HepG2 (cell line): ENCODE results near the gene TPRG1. TPM values are rescaled to one million over a fixed set of nuclear protein-coding genes. Genes with fewer than 3 reads are reported as not detected.

ENCODE experiments used
- ATAC-seq: fragments of 200-7000 bp; cut with Tn5 transposase; 3 replicates; pipeline ENCODE4 v1.9.1; 2020; ENCODE audit warnings: mild to moderate bottlenecking, moderate library complexity
- BruUV-seq: library from RNA; stranded (reverse); fragments of 400-500 nt; replicated peaks from 2 replicates; lab custom pipeline; 2021; lab: Mats Ljungman, UMichigan
- CTCF ChIA-PET: fragments of 300-600 bp; formaldehyde crosslinking; extraction: SDS; loops from one replicate; lab custom pipeline; 2021; ENCODE audit warnings: low total read pairs, inconsistent platforms, low intra/inter-chr PET ratio; lab: Yijun Ruan, JAX
- POLR2A ChIA-PET: fragments of 350-600 bp; sonication (Branson Sonifier 250); formaldehyde crosslinking; loops from one replicate; lab custom pipeline; 2020; ENCODE audit warnings: antibody characterized with exemption, inconsistent platforms; lab: Yijun Ruan, JAX
- DNase-seq: peaks from one replicate; pipeline ENCODE4 v3.0.0-alpha.2; 2015; ENCODE audit warnings: low spot score
- FAIRE-seq: peaks from 3 replicates; lab custom pipeline; 2011; peaks lifted over from hg19 to GRCh38; lab: Jason Lieb, UNC
- H2AFZ ChIP-seq: one replicate; pipeline ENCODE4 v1.6.1; 2011; ENCODE audit warnings: low read length, inconsistent platforms
- H3K27ac ChIP-seq: fragments of 300-600 bp; 3 replicates; pipeline ENCODE4 v1.8.0; 2011; ENCODE audit warnings: mixed run types, mild to moderate bottlenecking, mixed read lengths, low read length, inconsistent platforms; ENCODE audit not compliant: insufficient read depth; ENCODE audit errors: extremely low read length
- H3K27me3 ChIP-seq, 2 experiments: fragments of 200-600 bp in 1 of 2; 2 replicates in 1 of 2; 3 replicates in 1 of 2; pipeline versions ENCODE4 v1.6.0 to v1.8.0; 2011; ENCODE audit warnings: low read length in 2 of 2, mild to moderate bottlenecking in 2 of 2, moderate library complexity in 2 of 2, inconsistent platforms in 1 of 2; ENCODE audit not compliant: insufficient read depth in 2 of 2, control insufficient read depth in 1 of 2
- H3K36me3 ChIP-seq, 2 experiments: fragments of 200-600 bp in 1 of 2; replicated peaks in 1 of 2; 2 replicates in 1 of 2; 3 replicates in 1 of 2; pipeline versions ENCODE4 v1.5.1 to v1.8.0; 2011; ENCODE audit warnings: low read length in 2 of 2, inconsistent platforms in 1 of 2; ENCODE audit not compliant: insufficient read depth in 2 of 2, control insufficient read depth in 1 of 2
- H3K4me1 ChIP-seq: 2 replicates; pipeline ENCODE4 v1.5.1; 2012; ENCODE audit warnings: low read length, inconsistent platforms; ENCODE audit not compliant: insufficient read depth
- H3K4me2 ChIP-seq: 2 replicates; pipeline ENCODE4 v1.6.0; 2011; ENCODE audit warnings: low read depth, low read length, inconsistent platforms
- H3K4me3 ChIP-seq, 3 experiments: fragments of 200-600 bp in 1 of 3; sonication (generic), shearing (Covaris generic) in 1 of 3; replicated peaks in 1 of 3; 2 replicates each; pipeline ENCODE4 v1.5.1; 2011 to 2016; ENCODE audit warnings: low read length in 3 of 3, inconsistent platforms in 2 of 3, low read depth in 2 of 3, mild to moderate bottlenecking in 2 of 3, control low read depth in 1 of 3, mixed read lengths in 1 of 3; ENCODE audit not compliant: insufficient read depth in 1 of 3
- H3K79me2 ChIP-seq: one replicate; pipeline ENCODE4 v1.6.1; 2011; ENCODE audit warnings: low read length, inconsistent platforms; ENCODE audit not compliant: insufficient read depth
- H3K9ac ChIP-seq: 2 replicates; pipeline ENCODE4 v1.6.0; 2011; ENCODE audit warnings: mild to moderate bottlenecking, low read depth, low read length, inconsistent platforms; ENCODE audit not compliant: insufficient read depth
- H3K9me3 ChIP-seq: 2 replicates; pipeline ENCODE4 v1.5.1; 2012; ENCODE audit warnings: mild to moderate bottlenecking, low read length
- H4K20me1 ChIP-seq: 2 replicates; pipeline ENCODE4 v1.6.0; 2011; ENCODE audit warnings: inconsistent platforms, mild to moderate bottlenecking, low read length, moderate library complexity; ENCODE audit not compliant: insufficient read depth
- ELF3 ChIP-seq: IDR thresholded peaks from 2 replicates; pipeline ENCODE4 v1.6.1; 2016; ENCODE audit warnings: missing genetic modification reagents, missing compliant biosample characterization
- GATA4 ChIP-seq: sonication (generic); IDR thresholded peaks from 2 replicates; pipeline ENCODE4 v1.6.1; 2016; ENCODE audit warnings: antibody characterized with exemption, low read depth, borderline replicate concordance
- JUND ChIP-seq: sonication (generic); formaldehyde crosslinking; IDR thresholded peaks from 2 replicates; pipeline ENCODE4 v1.8.0; 2022; ENCODE audit warnings: mild to moderate bottlenecking, missing genetic modification reagents
- ZBED4 ChIP-seq: sonication (generic); formaldehyde crosslinking; IDR thresholded peaks from 2 replicates; pipeline ENCODE4 v1.4.0; 2020; ENCODE audit warnings: missing genetic modification reagents, borderline replicate concordance
- ZBTB25 ChIP-seq: IDR thresholded peaks from 2 replicates; pipeline ENCODE4 v1.6.1; 2018; ENCODE audit warnings: missing genetic modification reagents
- ZNF335 ChIP-seq: sonication (generic); formaldehyde crosslinking; IDR thresholded peaks from 2 replicates; pipeline ENCODE4 v1.4.0; 2020; ENCODE audit warnings: missing genetic modification reagents
- ZNF549 ChIP-seq: sonication (generic); formaldehyde crosslinking; IDR thresholded peaks from 2 replicates; pipeline ENCODE4 v1.5.0; 2020; ENCODE audit warnings: missing genetic modification reagents
- ZNF710 ChIP-seq: sonication (generic); formaldehyde crosslinking; IDR thresholded peaks from 2 replicates; pipeline ENCODE4 v1.5.0; 2020; ENCODE audit warnings: mild to moderate bottlenecking, missing genetic modification reagents, borderline replicate concordance
- ZNF737 ChIP-seq: sonication (generic); formaldehyde crosslinking; IDR thresholded peaks from 2 replicates; pipeline ENCODE4 v1.5.0; 2020; ENCODE audit warnings: missing genetic modification reagents, mild to moderate bottlenecking, borderline replicate concordance
- ZNF777 ChIP-seq: sonication (generic); formaldehyde crosslinking; IDR thresholded peaks from 2 replicates; pipeline ENCODE4 v1.4.0; 2020; ENCODE audit warnings: missing genetic modification reagents
- WGBS: methylation state at CpG from one replicate; pipeline ENCODE4 v1.1.6; 2017; ENCODE audit warnings: low lambda C conversion rate; 5-methylcytosine and 5-hydroxymethylcytosine counted together
- in situ Hi-C: cut with HindIII; loops from 2 replicates; pipeline ENCODE4 v1.10.0; 2017; ENCODE audit warnings: low pct_unique_long_range_greater_than_20kb; ENCODE audit not compliant: extremely low pct_ligation_motif_present
- intact Hi-C: fragments of 100-400 bp; cut with micrococcal nuclease; formaldehyde crosslinking; loops from one replicate; pipeline ENCODE4 v1.10.0; 2022; ENCODE audit not compliant: unreplicated experiment
- polyA plus RNA-seq, 8 experiments: library from polyadenylated mRNA; depleted of rRNA in 3 of 8; stranded (reverse) in 7 of 8; unstranded in 1 of 8; fragments of >200 nt; fragmentation: Illumina TruSeq in 4 of 8; extraction: Trizol in 4 of 8; gene quantifications; 2 replicates each; pipeline versions ENCODE4 v1.2.1 to v1.2.3, GENCODE V29; 2011 to 2016; ENCODE audit warnings: low read depth in 4 of 8, missing spikeins in 1 of 8, mixed read lengths in 1 of 8; ENCODE audit not compliant: insufficient read depth in 1 of 8
- total RNA-seq, 5 experiments: library from RNA; depleted of rRNA; stranded (reverse); fragments of >200 nt; fragmentation: Illumina TruSeq; extraction: Trizol; gene quantifications; 2 replicates each; pipeline ENCODE4 v1.2.3, GENCODE V29; 2016; ENCODE audit warnings: low read depth in 1 of 5

Gene TPRG1
- total and polyA plus RNA-seq, 2 of the 13 experiments (the other 11 are each of a cell fraction or from before 2014, with no cell fraction given), result 0.17 TPM; not detected in 1

- DNase-seq (no peak), ATAC-seq (no peak), FAIRE-seq (no peak)
- TF ChIP-seq GATA4, result no peak
- no peak for TF ChIP-seq ZBED4 (CRISPR knock-in tag)
- intact Hi-C loops (no loop called here), in situ Hi-C loops (no loop called here)
- CTCF ChIA-PET, result no interaction called here
- H3K9me3 ChIP-seq, result no peaks in the 10 kb centered on the region
- H3K4me1 ChIP-seq, result no peaks in the 10 kb centered on the region
- no peak overlapping the region for H2AFZ ChIP-seq
- no peak overlapping the region for H3K27ac ChIP-seq
- no TSS peak for BruUV-seq
- no peaks in the 10 kb centered on the region for H3K27me3 ChIP-seq
- no peaks in the 10 kb centered on the region for H3K36me3 ChIP-seq
- H3K4me3 ChIP-seq, result no peak overlapping the region
- H3K79me2 ChIP-seq, result no peaks in the 10 kb centered on the region
- no peak overlapping the region for H3K9ac ChIP-seq
- POLR2A ChIA-PET, result no interaction called here
- WGBS, result 2% methylated on average over 2 of the region's 2 CpGs
- H3K4me2 ChIP-seq, result no peak overlapping the region
- no peaks in the 10 kb centered on the region for H4K20me1 ChIP-seq
These were observed 103.4 kb downstream of the TPRG1 start for GRCh38 chr3:189275182-189275581.

GRCh38 chr3:189275852-189276251 is 104.1 kb downstream of the TPRG1 start:
- Histone ChIP-seq H3K27ac (no peak overlapping the region), H3K4me1 (no peaks in the 10 kb centered on the region), H4K20me1 (no peaks in the 10 kb centered on the region), H2AFZ (no peak overlapping the region), H3K4me2 (no peak overlapping the region), H3K9ac (no peak overlapping the region), H3K9me3 (no peaks in the 10 kb centered on the region), H3K36me3 (no peaks in the 10 kb centered on the region), H3K79me2 (no peaks in the 10 kb centered on the region), H3K27me3 (no peaks in the 10 kb centered on the region), H3K4me3 (no peak overlapping the region)
- no peak for FAIRE-seq
- 0% methylated on average over 2 of the region's 2 CpGs for WGBS
- ChIA-PET CTCF (no interaction called here), POLR2A (no interaction called here)
- ATAC-seq, result no peak
- intact Hi-C loops (no loop called here), in situ Hi-C loops (no loop called here)
- no TSS peak for BruUV-seq
- DNase-seq, result no peak
- TF ChIP-seq ZNF737 (CRISPR knock-in tag), result no peak
- TF ChIP-seq ZNF777 (CRISPR knock-in tag), result no peak
- no peak for TF ChIP-seq JUND (CRISPR knock-in tag)
- no peak for TF ChIP-seq ZBTB25 (CRISPR knock-in tag)
- TF ChIP-seq ELF3 (CRISPR knock-in tag), result no peak
- no peak for TF ChIP-seq ZNF335 (CRISPR knock-in tag)
- TF ChIP-seq ZNF710, result no peak
- TF ChIP-seq ZNF549, result no peak
